COLO668 (cell line): ENCODE measurements around the gene C19orf38.

ENCODE experiments used
- DNase-seq: peaks from one replicate; lab custom pipeline; 2025; ENCODE audit not compliant: unreplicated experiment; lab: John Stamatoyannopoulos, UW

C19orf38 gene

GRCh38 chr19:10899151-10899653, 51.0 kb downstream of the C19orf38 start:
- peak; percentile 90 for DNase-seq

GRCh38 chr19:10907925-10908324, 59.7 kb downstream of the C19orf38 start:
- no peak for DNase-seq

GRCh38 chr19:10908380-10908960, 60.3 kb downstream of the C19orf38 start:
- DNase-seq, result no peak

GRCh38 chr19:10911579-10912363, 63.6 kb downstream of the C19orf38 start:
- DNase-seq, result no peak

GRCh38 chr19:10912619-10913018, 64.4 kb downstream of the C19orf38 start:
- DNase-seq, result no peak

GRCh38 chr19:10913716-10914340, 65.6 kb downstream of the C19orf38 start:
- no peak for DNase-seq

GRCh38 chr19:10915130-10916091, 67.2 kb downstream of the C19orf38 start:
- no peak for DNase-seq

GRCh38 chr19:10916602-10917001, 68.4 kb downstream of the C19orf38 start:
- no peak for DNase-seq

- DNase-seq, result no peak
Observed at GRCh38 chr19:10918359-10918758, 70.1 kb downstream of the C19orf38 start.
